Endothelial cell of umbilical vein (primary cell): ENCODE results near the gene NBEA. TPM values are rescaled to one million over a fixed set of nuclear protein-coding genes. Genes with fewer than 3 reads are reported as not detected.

Source experiments
- BruUV-seq: library from RNA; stranded (reverse); fragments of 400-500 nt; replicated peaks from 2 replicates; lab custom pipeline; 2021; lab: Mats Ljungman, UMichigan
- CTCF ChIA-PET: fragments of 300-600, 350-600 bp; sonication (Branson Sonifier 250); formaldehyde crosslinking; loops from one replicate; lab custom pipeline; 2021; ENCODE audit warnings: antibody characterized with exemption, inconsistent platforms; lab: Charles Lee
- POLR2A ChIA-PET: fragments of 300-600, 350-600 bp; sonication (Branson Sonifier 250); formaldehyde crosslinking; loops from one replicate; lab custom pipeline; 2021; ENCODE audit warnings: antibody characterized with exemption, inconsistent platforms; lab: Charles Lee
- DNase-seq: peaks from one replicate; pipeline ENCODE4 v3.0.0-alpha.2; 2011; ENCODE audit warnings: low read depth, low spot score
- FAIRE-seq: peaks from 2 replicates; lab custom pipeline; 2011; peaks lifted over from hg19 to GRCh38; lab: Jason Lieb, UNC
- H2AFZ ChIP-seq: 2 replicates; pipeline ENCODE4 v1.6.0; 2012; ENCODE audit warnings: low read depth, low read length, control low read depth, inconsistent platforms
- H3K27ac ChIP-seq: 2 replicates; pipeline ENCODE4 v1.5.1; 2011; ENCODE audit warnings: low read depth, mild to moderate bottlenecking, control low read depth, low read length, moderate library complexity; ENCODE audit not compliant: insufficient read depth
- H3K27me3 ChIP-seq, 2 experiments: 2 replicates each; pipeline versions ENCODE4 v1.6.0 to v1.6.1; 2011; ENCODE audit warnings: low read length in 2 of 2, mixed read lengths in 1 of 2; ENCODE audit not compliant: control insufficient read depth in 2 of 2, insufficient read depth in 2 of 2
- H3K36me3 ChIP-seq, 2 experiments: 2 replicates in 1 of 2; 3 replicates in 1 of 2; pipeline ENCODE4 v1.5.1; 2011; ENCODE audit warnings: low read length in 2 of 2, mild to moderate bottlenecking in 1 of 2, moderate library complexity in 1 of 2; ENCODE audit not compliant: control insufficient read depth in 2 of 2, insufficient read depth in 2 of 2; ENCODE audit errors: extremely low read depth in 1 of 2
- H3K4me1 ChIP-seq: 3 replicates; pipeline ENCODE4 v1.5.1; 2011; ENCODE audit warnings: mild to moderate bottlenecking, low read length; ENCODE audit not compliant: control insufficient read depth, insufficient read depth; ENCODE audit errors: extremely low read depth
- H3K4me2 ChIP-seq: 2 replicates; pipeline ENCODE4 v1.6.1; 2011; ENCODE audit warnings: low read length, control low read depth, mixed read lengths; ENCODE audit not compliant: insufficient read depth
- H3K4me3 ChIP-seq, 3 experiments: fragments of 200-600 bp in 1 of 3; sonication (generic), shearing (Covaris generic) in 1 of 3; replicated peaks in 1 of 3; 2 replicates each; pipeline ENCODE4 v1.5.1; 2011 to 2016; ENCODE audit warnings: control low read depth in 3 of 3, low read length in 3 of 3, mild to moderate bottlenecking in 2 of 3, inconsistent platforms in 1 of 3, low read depth in 1 of 3, moderate library complexity in 1 of 3; ENCODE audit not compliant: insufficient read depth in 1 of 3
- H3K79me2 ChIP-seq: 2 replicates; pipeline ENCODE4 v1.6.0; 2012; ENCODE audit warnings: low read length, inconsistent platforms; ENCODE audit not compliant: control insufficient read depth, insufficient read depth
- H3K9ac ChIP-seq: replicated peaks from 2 replicates; pipeline ENCODE3; 2011; ENCODE audit warnings: low read length, control low read depth; ENCODE audit not compliant: insufficient read depth; ENCODE audit errors: extremely low read depth
- H3K9me1 ChIP-seq: replicated peaks from 3 replicates; pipeline ENCODE4 v1.6.0; 2011; ENCODE audit warnings: mild to moderate bottlenecking, low read length; ENCODE audit not compliant: control insufficient read depth, insufficient read depth; ENCODE audit errors: extremely low read depth
- H3K9me3 ChIP-seq: replicated peaks from 2 replicates; pipeline ENCODE4 v1.5.1; 2012; ENCODE audit warnings: low read length, inconsistent platforms; ENCODE audit not compliant: control insufficient read depth, insufficient read depth
- H4K20me1 ChIP-seq: replicated peaks from 2 replicates; pipeline ENCODE3; 2011; ENCODE audit warnings: mild to moderate bottlenecking, low read length; ENCODE audit not compliant: control insufficient read depth, insufficient read depth; ENCODE audit errors: extremely low read depth
- EZH2 ChIP-seq: IDR thresholded peaks from 2 replicates; pipeline ENCODE4 v1.6.1; 2012; ENCODE audit warnings: borderline replicate concordance, low read depth, mild to moderate bottlenecking, moderate library complexity, low read length, inconsistent platforms; ENCODE audit not compliant: severe bottlenecking
- FOS ChIP-seq: IDR thresholded peaks from 2 replicates; pipeline ENCODE4 v1.6.1; 2011; ENCODE audit warnings: mild to moderate bottlenecking, low read length, moderate library complexity, borderline replicate concordance; ENCODE audit not compliant: insufficient read depth
- GATA2 ChIP-seq: IDR thresholded peaks from 2 replicates; pipeline ENCODE4 v1.7.0; 2011; ENCODE audit warnings: low read depth, mild to moderate bottlenecking, moderate library complexity, mixed read lengths, low read length; ENCODE audit not compliant: insufficient read length, insufficient read depth
- JUN ChIP-seq: IDR thresholded peaks from 2 replicates; pipeline ENCODE4 v1.6.1; 2011; ENCODE audit warnings: borderline replicate concordance, low read depth; ENCODE audit not compliant: insufficient read length, insufficient read depth
- MYC ChIP-seq: IDR thresholded peaks from one replicate; pipeline ENCODE4 v1.6.1; 2011; ENCODE audit warnings: mild to moderate bottlenecking, low read depth, low read length
- POLR2A ChIP-seq: IDR thresholded peaks from 2 replicates; pipeline ENCODE4 v1.6.1; 2012; ENCODE audit warnings: low read depth, mild to moderate bottlenecking, control low read depth, low read length
- POLR2AphosphoS5 ChIP-seq: IDR thresholded peaks from 2 replicates; pipeline ENCODE4 v1.6.1; 2012; ENCODE audit warnings: low read depth, mild to moderate bottlenecking, control low read depth, low read length, moderate library complexity; ENCODE audit not compliant: insufficient read depth
- dilution Hi-C: fragments of 300-500 bp; cut with MboI; formaldehyde crosslinking; loops from one replicate; pipeline ENCODE4 v1.15.0; 2019; ENCODE audit warnings: low sequenced_read_pairs; ENCODE audit not compliant: extremely low pct_ligation_motif_present
- intact Hi-C: fragments of 100-400 bp; cut with micrococcal nuclease; formaldehyde crosslinking; loops from one replicate; pipeline ENCODE4 v1.10.0; 2022
- polyA plus RNA-seq, 4 experiments: library from polyadenylated mRNA; depleted of rRNA in 3 of 4; stranded (reverse) in 3 of 4; unstranded in 1 of 4; fragments of >200 nt; gene quantifications; 2 replicates each; pipeline versions ENCODE4 v1.2.1 to v1.2.3, GENCODE V29; 2011 to 2012; ENCODE audit warnings: missing spikeins in 1 of 4
- total RNA-seq: library from RNA; stranded (reverse); gene quantifications from 2 replicates; pipeline ENCODE4 v1.2.3, GENCODE V29; 2021
- TF ChIP-seq, protein P1 (sequence below), 2 donors: IDR thresholded peaks; 1 replicate in 1 of 2; 2 replicates in 1 of 2; pipeline ENCODE4 v1.5.1; 2011; ENCODE audit warnings: low read length in 2 of 2, mild to moderate bottlenecking in 2 of 2, moderate library complexity in 2 of 2, control low read depth in 1 of 2, inconsistent platforms in 1 of 2, low read depth in 1 of 2; ENCODE audit not compliant: insufficient read depth in 1 of 2; ENCODE audit errors: extremely low read depth in 1 of 2
- TF ChIP-seq, protein P2 (sequence below): IDR thresholded peaks from 2 replicates; pipeline ENCODE4 v1.6.1; 2011; ENCODE audit not compliant: insufficient read depth, insufficient read length

NBEA gene
- total and polyA plus RNA-seq, 2 donors (not counting 3 experiments of a cell fraction or from before 2014, with no cell fraction given) = 3.0 to 4.8 TPM

- no peak for FAIRE-seq
- TF ChIP-seq JUN (no peak), POLR2A (no peak), MYC (no peak), EZH2 (no peak), GATA2 (no peak), POLR2AphosphoS5 (no peak), FOS (no peak)
- TF ChIP-seq, protein P1, sequence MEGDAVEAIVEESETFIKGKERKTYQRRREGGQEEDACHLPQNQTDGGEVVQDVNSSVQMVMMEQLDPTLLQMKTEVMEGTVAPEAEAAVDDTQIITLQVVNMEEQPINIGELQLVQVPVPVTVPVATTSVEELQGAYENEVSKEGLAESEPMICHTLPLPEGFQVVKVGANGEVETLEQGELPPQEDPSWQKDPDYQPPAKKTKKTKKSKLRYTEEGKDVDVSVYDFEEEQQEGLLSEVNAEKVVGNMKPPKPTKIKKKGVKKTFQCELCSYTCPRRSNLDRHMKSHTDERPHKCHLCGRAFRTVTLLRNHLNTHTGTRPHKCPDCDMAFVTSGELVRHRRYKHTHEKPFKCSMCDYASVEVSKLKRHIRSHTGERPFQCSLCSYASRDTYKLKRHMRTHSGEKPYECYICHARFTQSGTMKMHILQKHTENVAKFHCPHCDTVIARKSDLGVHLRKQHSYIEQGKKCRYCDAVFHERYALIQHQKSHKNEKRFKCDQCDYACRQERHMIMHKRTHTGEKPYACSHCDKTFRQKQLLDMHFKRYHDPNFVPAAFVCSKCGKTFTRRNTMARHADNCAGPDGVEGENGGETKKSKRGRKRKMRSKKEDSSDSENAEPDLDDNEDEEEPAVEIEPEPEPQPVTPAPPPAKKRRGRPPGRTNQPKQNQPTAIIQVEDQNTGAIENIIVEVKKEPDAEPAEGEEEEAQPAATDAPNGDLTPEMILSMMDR (IDR thresholded peaks at IDR 0.05; ENCODE audit: extremely low read depth in 1 of 2, insufficient read depth in 1 of 2, low read depth in 1 of 2, low read length in 2 of 2) = no peak
- TF ChIP-seq, protein P2, sequence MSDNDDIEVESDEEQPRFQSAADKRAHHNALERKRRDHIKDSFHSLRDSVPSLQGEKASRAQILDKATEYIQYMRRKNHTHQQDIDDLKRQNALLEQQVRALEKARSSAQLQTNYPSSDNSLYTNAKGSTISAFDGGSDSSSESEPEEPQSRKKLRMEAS = no peak
- no peak overlapping the region for H3K4me2 ChIP-seq
- no peak for DNase-seq
- no peak overlapping the region for H3K9ac ChIP-seq
- H3K9me3 ChIP-seq = no peaks in the 10 kb centered on the region
- H3K27me3 ChIP-seq = no peaks in the 10 kb centered on the region
- no peak overlapping the region for H2AFZ ChIP-seq
- H3K9me1 ChIP-seq = no peaks in the 10 kb centered on the region
- ChIA-PET POLR2A (no interaction called here), CTCF (interaction anchor here (1.3 kb wide), 1 partner anchor 20 kb away, joined by 3 read pairs; no protein-coding TSS in a partner anchor)
- H3K4me3 ChIP-seq = no peak overlapping the region
- intact Hi-C loops (loop anchor here (2.0 to 10.0 kb wide), 3 partner anchors 249 to 535 kb away; no protein-coding TSS in a partner anchor), dilution Hi-C loops (no loop called here)
- no peaks in the 10 kb centered on the region for H4K20me1 ChIP-seq
- H3K27ac ChIP-seq = no peak overlapping the region
- no peaks in the 10 kb centered on the region for H3K36me3 ChIP-seq
- H3K79me2 ChIP-seq = no peaks in the 10 kb centered on the region
- BruUV-seq = no TSS peak
- H3K4me1 ChIP-seq = peaks cover 4% of the 10 kb centered on the region
Observed at GRCh38 chr13:35471706-35472322, 529.7 kb downstream of the NBEA start.
